Progenitor cell of endocrine pancreas (in vitro differentiated cells): ENCODE data around the gene TGFB2. TPM values are rescaled to one million over a fixed set of nuclear protein-coding genes. Genes with fewer than 3 reads are reported as not detected.

Experiments
- DNase-seq: peaks from one replicate; pipeline ENCODE4 v3.0.0; 2021; ENCODE audit warnings: low spot score; ENCODE audit not compliant: unreplicated experiment
- H3K27ac Mint-ChIP-seq: 2 replicates; pipeline ENCODE4 v1.8.0; 2021; ENCODE audit warnings: mild to moderate bottlenecking, moderate library complexity, mixed read lengths
- H3K27me3 Mint-ChIP-seq: 2 replicates; pipeline ENCODE4 v1.8.0; 2021; ENCODE audit warnings: mixed read lengths
- H3K36me3 Mint-ChIP-seq: 2 replicates; pipeline ENCODE4 v1.8.0; 2022; ENCODE audit warnings: mixed read lengths; ENCODE audit not compliant: insufficient read depth
- H3K4me1 Mint-ChIP-seq: 2 replicates; pipeline ENCODE4 v1.8.0; 2021; ENCODE audit warnings: low read depth, mixed read lengths
- H3K4me3 Mint-ChIP-seq: 2 replicates; pipeline ENCODE4 v1.8.0; 2021; ENCODE audit warnings: low read depth, mild to moderate bottlenecking, moderate library complexity, mixed read lengths
- H3K9me3 Mint-ChIP-seq: 2 replicates; pipeline ENCODE4 v1.8.0; 2021; ENCODE audit warnings: low read depth, mixed read lengths
- CTCF ChIP-seq: fragments of 200-600 bp; sonication (generic); IDR thresholded peaks from one replicate; pipeline ENCODE4 v1.5.0; 2021; ENCODE audit warnings: antibody characterized with exemption, mild to moderate bottlenecking; ENCODE audit not compliant: unreplicated experiment
- total RNA-seq: library from RNA; stranded (reverse); gene quantifications from 2 replicates; pipeline ENCODE4 v1.2.1, GENCODE V29; 2021

Gene TGFB2
- total RNA-seq, 1 donor from 2014 or later: 26.4 TPM

- Mint-ChIP-seq H3K4me1 (no peaks in the 10 kb centered on the region), H3K4me3 (no peak overlapping the region)
These were observed 85.7 kb downstream of the TGFB2 start for GRCh38 chr1:218430822-218431221.

GRCh38 chr1:218431476-218431875 lies 86.3 kb downstream of the TGFB2 start:
- Mint-ChIP-seq H3K27me3 (no peaks in the 10 kb centered on the region), H3K27ac (no peak overlapping the region), H3K36me3 (peaks cover 13% of the 10 kb centered on the region), H3K9me3 (no peaks in the 10 kb centered on the region), H3K4me3 (no peak overlapping the region), H3K4me1 (no peaks in the 10 kb centered on the region)
- no peak for TF ChIP-seq CTCF
- no peak for DNase-seq

More at GRCh38 chr1:218430822-218431221, 85.7 kb downstream of the TGFB2 start:
- no peaks in the 10 kb centered on the region for H3K27me3 Mint-ChIP-seq
- no peak overlapping the region for H3K27ac Mint-ChIP-seq
- no peak for DNase-seq
- H3K9me3 Mint-ChIP-seq: no peaks in the 10 kb centered on the region
- H3K36me3 Mint-ChIP-seq: peaks cover 7% of the 10 kb centered on the region
- TF ChIP-seq CTCF: no peak

- Mint-ChIP-seq H3K27ac (no peak overlapping the region), H3K36me3 (peaks cover 26% of the 10 kb centered on the region), H3K9me3 (no peaks in the 10 kb centered on the region), H3K4me1 (no peaks in the 10 kb centered on the region), H3K27me3 (no peaks in the 10 kb centered on the region), H3K4me3 (no peak overlapping the region)
- no peak for TF ChIP-seq CTCF
- DNase-seq: no peak
These were observed 88.6 kb downstream of the TGFB2 start for GRCh38 chr1:218433744-218434143.

- H3K27ac Mint-ChIP-seq: no peak overlapping the region
- no peak for DNase-seq
- H3K4me3 Mint-ChIP-seq: no peak overlapping the region
- TF ChIP-seq CTCF: no peak
- peaks cover 29% of the 10 kb centered on the region for H3K36me3 Mint-ChIP-seq
- no peaks in the 10 kb centered on the region for H3K9me3 Mint-ChIP-seq
- no peaks in the 10 kb centered on the region for H3K27me3 Mint-ChIP-seq
- peaks cover 1% of the 10 kb centered on the region for H3K4me1 Mint-ChIP-seq
These were observed 90.4 kb downstream of the TGFB2 start for GRCh38 chr1:218435528-218435927.

GRCh38 chr1:218436346-218436745 lies 91.2 kb downstream of the TGFB2 start:
- Mint-ChIP-seq H3K4me1 (peaks cover 1% of the 10 kb centered on the region), H3K9me3 (no peaks in the 10 kb centered on the region), H3K27me3 (no peaks in the 10 kb centered on the region), H3K36me3 (peaks cover 33% of the 10 kb centered on the region), H3K27ac (no peak overlapping the region), H3K4me3 (no peak overlapping the region)
- no peak for DNase-seq
- TF ChIP-seq CTCF: no peak
